Measurements from ENCODE around the gene HNF4A. TPM values are rescaled to one million over a fixed set of nuclear protein-coding genes. Genes with fewer than 3 reads are reported as not detected.

The HNF4A gene
- total and polyA plus RNA-seq, 2 of the 13 experiments (the other 11 are each of a cell fraction or from before 2014, with no cell fraction given), result 80.9 to 169 TPM

- TF ChIP-seq ZNF646 (CRISPR knock-in tag; IDR thresholded peaks at IDR 0.05) (no peak), ZNF644 (CRISPR knock-in tag; IDR thresholded peaks at IDR 0.05; ENCODE audit: low read depth) (no peak), ZNF713 (CRISPR knock-in tag; IDR thresholded peaks at IDR 0.05) (no peak), ZFP41 (CRISPR knock-in tag; IDR thresholded peaks at IDR 0.05; ENCODE audit: borderline replicate concordance) (no peak), PRDM10 (CRISPR knock-in tag; IDR thresholded peaks at IDR 0.05; ENCODE audit: low read depth) (no peak), MTF2 (CRISPR knock-in tag; IDR thresholded peaks at IDR 0.05; ENCODE audit: borderline replicate concordance) (no peak), CEBPZ (IDR thresholded peaks at IDR 0.05; ENCODE audit: low read length) (no peak), RBM39 (IDR thresholded peaks at IDR 0.05; ENCODE audit: low read depth, low read length, poor library complexity, severe bottlenecking) (no peak), RCOR2 (CRISPR knock-in tag; IDR thresholded peaks at IDR 0.05) (no peak), ZNF446 (CRISPR knock-in tag; IDR thresholded peaks at IDR 0.05) (no peak), MXI1 (IDR thresholded peaks at IDR 0.05; ENCODE audit: borderline replicate concordance, low read depth, low read length) (no peak), MATR3 (CRISPR knock-in tag; IDR thresholded peaks at IDR 0.05) (no peak), ZGPAT (CRISPR knock-in tag; IDR thresholded peaks at IDR 0.05) (no peak), ZNF235 (CRISPR knock-in tag; IDR thresholded peaks at IDR 0.05; ENCODE audit: borderline replicate concordance) (no peak), MLX (CRISPR knock-in tag; IDR thresholded peaks at IDR 0.05) (no peak)
These were observed 1.5 kb downstream of the HNF4A start (continued) for GRCh38 chr20:44357020-44357419.
